Umbilical cord (tissue), 2 donors: Measurements from ENCODE around the gene NPAS2. TPM values are rescaled to one million over a fixed set of nuclear protein-coding genes. Genes with fewer than 3 reads are reported as not detected.

ENCODE experiments used
- DNase-seq: peaks from one replicate; pipeline ENCODE4 v3.0.0-alpha.2; 2015; ENCODE audit warnings: low spot score
- total RNA-seq: library from RNA; depleted of rRNA; stranded (reverse); fragments of >200 nt; gene quantifications from one replicate; pipeline ENCODE4 v1.2.3, GENCODE V29; 2014; ENCODE audit warnings: low replicate concordance; ENCODE audit not compliant: insufficient read depth

The NPAS2 gene
- total RNA-seq, 1 donor from 2014 or later = 124 TPM

DNA sequence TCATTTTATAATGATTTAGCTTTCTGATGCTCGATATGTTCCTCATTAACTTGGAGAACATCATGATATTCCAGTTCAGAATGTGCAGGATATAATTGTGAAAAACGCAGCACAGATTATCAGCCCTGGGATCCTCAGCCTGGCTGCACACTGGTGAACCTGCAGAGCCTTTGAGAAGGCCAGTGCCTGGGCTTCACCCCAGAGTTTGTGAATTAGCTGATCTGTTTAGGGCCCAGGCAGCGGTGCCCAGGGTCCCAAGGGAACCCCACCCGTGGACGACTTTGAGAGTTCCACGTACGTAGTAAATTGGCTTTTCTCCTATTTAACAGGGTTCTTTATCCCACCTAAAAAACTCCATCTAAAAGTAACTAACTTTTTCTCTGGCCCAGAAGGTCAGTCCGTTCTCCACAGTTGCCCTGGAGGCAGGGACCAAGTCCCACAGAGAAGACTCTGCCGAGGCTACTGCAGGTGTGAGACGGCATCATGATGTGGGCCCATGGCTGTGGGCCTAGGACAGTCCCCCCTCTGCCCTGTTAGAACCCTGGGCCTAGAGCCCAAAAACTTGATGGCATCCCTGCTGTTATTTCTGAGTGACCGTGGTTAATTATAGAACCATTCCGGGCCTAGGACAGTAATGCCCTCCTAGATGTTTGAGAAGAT is 142.6 kb downstream of the NPAS2 start:
- no peak for DNase-seq

GRCh38 chr2:100963026-100963375 is 143.1 kb downstream of the NPAS2 start:
- DNase-seq = no peak

DNA sequence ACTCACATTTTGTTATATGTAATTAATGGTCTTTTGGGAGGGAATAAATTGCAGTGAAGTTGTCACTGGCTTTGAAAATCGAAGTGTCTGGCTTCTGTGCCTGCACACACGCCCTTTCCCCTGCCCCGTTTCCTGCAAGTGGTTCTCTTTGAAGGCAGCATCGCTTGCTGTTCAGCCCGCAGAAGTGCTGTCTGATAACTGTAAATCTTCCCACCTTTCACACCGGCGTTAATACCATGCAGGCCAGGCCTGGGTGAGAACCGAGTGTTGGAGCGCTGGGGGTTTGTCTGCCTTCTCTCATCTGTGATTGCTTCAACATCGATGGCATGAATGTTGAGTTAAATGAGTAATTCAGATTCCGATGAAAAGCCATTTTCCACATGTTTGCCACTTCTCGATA is 144.3 kb downstream of the NPAS2 start:
- DNase-seq = no peak

DNA sequence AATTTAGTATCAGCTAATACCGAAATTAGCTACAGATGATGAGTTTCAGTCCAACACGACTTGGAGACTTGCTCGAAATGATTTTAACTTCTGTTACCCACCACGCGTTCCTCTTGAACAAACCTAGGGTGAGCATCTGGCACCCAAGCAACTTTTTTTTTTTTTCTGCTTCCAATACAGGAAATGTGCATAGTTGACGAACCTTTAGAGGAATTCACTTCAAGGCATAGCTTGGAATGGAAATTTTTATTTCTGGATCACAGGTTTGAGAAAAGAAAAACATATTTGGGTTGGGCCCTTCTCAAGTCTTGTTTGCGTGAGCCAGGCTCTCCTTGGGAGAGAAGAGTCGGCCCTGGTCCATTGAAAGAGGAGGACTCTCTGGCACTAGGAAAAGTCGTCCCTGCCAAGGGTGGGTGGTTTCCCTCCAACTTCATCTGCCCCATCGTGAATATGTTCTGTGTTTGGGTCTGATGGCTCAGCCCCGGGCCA is 144.8 kb downstream of the NPAS2 start:
- DNase-seq = no peak

- no peak for DNase-seq
Measured at GRCh38 chr2:100965596-100965995, 145.7 kb downstream of the NPAS2 start.

GRCh38 chr2:100967716-100968115 is 147.8 kb downstream of the NPAS2 start:
- no peak for DNase-seq

GRCh38 chr2:100968146-100969145 is 148.5 kb downstream of the NPAS2 start:
- DNase-seq = no peak

GRCh38 chr2:100969998-100970397 is 150.1 kb downstream of the NPAS2 start:
- DNase-seq = no peak

GRCh38 chr2:100971221-100971620 is 151.3 kb downstream of the NPAS2 start:
- DNase-seq = no peak

GRCh38 chr2:100972452-100972851 is 152.5 kb downstream of the NPAS2 start:
- DNase-seq = no peak

- DNase-seq = no peak
Measured at GRCh38 chr2:100974712-100975520, 155.0 kb downstream of the NPAS2 start.

GRCh38 chr2:100975521-100975785 is 155.5 kb downstream of the NPAS2 start:
- DNase-seq = no peak

DNA sequence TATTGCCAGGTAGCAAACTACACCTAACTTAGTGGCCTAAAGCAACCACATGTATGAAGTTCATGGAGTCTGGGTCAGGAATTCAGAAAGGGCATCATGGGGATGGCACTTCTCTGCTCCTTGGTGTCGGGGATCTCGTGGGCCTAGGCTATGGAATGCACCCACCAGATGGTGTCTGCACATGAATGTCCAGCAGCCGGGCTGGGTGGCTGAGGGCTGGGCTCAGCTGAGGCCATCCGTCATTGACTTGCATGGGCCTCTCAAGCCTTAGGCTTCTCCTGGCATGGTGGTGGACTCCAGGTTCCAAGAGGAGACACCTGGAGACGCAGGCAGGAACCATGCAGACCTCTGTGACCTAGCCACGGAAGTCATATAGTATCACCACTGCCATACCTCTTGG is 156.1 kb downstream of the NPAS2 start:
- no peak for DNase-seq

GRCh38 chr2:100976645-100977391 is 156.9 kb downstream of the NPAS2 start:
- DNase-seq = peak; percentile 89

DNA sequence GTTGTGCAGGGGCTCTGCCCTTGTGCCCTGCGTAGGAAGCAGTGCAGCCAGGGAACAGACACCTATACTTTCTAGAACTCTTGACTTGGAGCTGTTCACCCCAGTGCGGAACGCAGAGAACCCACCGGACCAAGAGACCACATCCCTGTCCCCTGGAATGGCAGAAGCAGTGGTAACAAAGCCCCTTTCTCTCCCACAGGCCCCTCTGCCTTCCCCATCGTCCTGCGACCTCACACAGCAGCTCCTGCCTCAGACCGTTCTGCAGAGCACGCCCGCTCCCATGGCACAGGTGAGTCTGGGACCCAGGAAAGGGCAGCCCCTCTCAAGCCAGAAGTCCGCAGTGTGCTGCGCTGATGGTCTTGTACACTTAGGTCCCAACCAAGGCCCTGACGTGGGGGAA is 157.6 kb downstream of the NPAS2 start:
- DNase-seq = no peak

- DNase-seq = no peak
Measured at GRCh38 chr2:100978582-100979191, 158.7 kb downstream of the NPAS2 start.

GRCh38 chr2:100980046-100980445 is 160.1 kb downstream of the NPAS2 start:
- no peak for DNase-seq

DNA sequence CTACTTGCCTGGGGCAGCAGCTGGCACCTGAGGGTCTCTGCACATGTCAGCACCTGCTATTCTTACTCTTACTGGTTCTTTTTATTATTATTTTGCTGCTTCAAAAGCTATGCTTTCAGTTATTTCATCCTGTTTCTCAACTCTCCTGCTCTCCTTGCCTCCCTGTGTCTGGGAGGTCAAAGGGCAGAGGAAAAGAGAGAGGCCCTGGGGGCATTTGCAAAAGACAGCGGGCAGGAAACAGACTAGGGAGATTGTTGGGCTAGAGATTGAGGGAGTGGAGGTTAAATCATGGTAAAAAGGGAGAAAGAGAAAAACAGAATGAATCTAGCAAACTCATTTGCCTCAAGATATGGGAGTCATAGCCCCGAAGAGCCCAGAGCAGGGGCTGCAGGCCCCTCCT is 161.1 kb downstream of the NPAS2 start:
- DNase-seq = no peak

- peak; percentile 75 for DNase-seq
Measured at GRCh38 chr2:100982431-100982861, 162.5 kb downstream of the NPAS2 start.

DNA sequence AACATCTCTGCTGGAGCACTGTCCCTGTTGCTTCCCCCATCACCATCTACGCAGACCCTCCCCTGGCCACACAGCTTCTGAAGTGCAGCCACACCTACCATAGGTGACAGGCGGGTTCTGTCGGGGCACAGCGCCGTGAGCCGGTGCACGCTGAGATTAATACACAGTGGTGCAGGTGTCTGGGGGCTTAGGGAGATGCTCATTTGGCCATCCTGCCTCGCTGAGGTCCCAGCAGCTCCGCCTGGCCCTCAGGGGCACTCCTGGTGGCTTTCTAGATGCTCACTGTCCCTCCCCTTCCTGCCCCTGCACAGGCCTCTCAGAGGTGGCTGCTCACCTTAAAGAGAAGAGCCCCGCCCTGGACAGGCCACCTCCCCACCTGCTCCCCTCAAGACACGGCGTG is 163.3 kb downstream of the NPAS2 start:
- DNase-seq = no peak
